Measurements from ENCODE around the gene SIX3.
A peak's percentile ranks its signal among the peaks of the same experiment; 100 is the strongest.

The SIX3 gene

DNA sequence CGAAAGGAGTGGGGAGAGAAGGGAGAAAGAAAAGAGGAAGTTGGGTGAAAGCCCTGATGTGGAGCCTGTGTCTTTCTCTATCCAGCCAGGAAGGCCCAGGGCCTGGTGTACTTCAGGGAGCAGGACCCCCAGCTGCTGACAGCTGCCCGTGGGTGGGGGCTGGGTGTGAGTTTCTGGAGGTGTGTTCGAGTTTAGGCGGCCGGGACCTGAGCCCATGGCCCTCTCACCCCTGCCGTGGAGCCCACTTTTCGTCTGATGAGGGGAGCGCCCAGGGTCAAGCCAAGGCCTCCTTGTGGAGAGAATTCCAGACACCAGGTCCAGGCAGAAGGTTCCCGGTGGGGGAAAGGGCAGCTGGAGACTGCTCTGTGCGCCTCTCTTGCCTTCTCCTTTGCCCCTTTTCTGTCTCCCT lies 2.2 kb downstream of the SIX3 start:
- DNase-seq, result no peak

DNA sequence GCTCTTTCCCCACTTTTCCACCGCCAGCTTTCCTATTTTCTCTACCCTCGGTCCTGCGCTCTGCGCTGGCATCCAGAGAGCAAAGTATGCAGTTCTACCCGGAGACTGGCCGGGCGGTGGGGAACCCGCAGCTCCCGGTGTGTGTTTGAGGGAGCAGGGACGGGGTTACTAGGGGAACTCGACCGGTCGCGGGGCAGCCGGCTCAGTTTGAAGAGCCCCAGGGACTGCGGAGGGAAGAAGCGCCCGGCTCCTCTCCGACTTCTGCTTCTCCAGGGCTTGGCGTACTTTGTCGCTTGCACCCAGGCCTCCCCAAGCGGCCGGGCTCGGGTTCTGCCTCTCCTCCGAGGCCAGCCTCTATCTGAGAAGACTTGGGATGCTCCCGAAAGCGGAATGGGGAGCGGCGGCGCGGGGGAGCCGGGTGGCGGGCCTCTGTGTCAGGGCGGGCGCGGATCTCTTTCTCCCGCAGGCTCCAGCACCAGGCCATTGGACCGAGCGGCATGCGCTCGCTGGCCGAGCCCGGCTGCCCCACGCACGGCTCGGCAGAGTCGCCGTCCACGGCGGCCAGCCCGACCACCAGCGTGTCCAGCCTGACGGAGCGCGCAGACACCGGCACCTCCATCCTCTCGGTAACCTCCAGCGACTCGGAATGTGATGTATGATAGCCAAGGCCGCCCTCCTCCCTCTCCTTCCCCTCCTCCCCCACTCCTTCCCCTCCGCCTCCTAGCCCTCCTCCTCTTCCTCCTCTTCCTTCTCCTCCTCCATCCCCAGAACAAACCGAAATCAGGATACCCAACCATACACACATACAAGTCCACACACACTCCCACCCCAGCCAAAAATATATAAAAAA lies 2.8 kb downstream of the SIX3 start:
- DNase-seq, result peak; percentile 60

DNA sequence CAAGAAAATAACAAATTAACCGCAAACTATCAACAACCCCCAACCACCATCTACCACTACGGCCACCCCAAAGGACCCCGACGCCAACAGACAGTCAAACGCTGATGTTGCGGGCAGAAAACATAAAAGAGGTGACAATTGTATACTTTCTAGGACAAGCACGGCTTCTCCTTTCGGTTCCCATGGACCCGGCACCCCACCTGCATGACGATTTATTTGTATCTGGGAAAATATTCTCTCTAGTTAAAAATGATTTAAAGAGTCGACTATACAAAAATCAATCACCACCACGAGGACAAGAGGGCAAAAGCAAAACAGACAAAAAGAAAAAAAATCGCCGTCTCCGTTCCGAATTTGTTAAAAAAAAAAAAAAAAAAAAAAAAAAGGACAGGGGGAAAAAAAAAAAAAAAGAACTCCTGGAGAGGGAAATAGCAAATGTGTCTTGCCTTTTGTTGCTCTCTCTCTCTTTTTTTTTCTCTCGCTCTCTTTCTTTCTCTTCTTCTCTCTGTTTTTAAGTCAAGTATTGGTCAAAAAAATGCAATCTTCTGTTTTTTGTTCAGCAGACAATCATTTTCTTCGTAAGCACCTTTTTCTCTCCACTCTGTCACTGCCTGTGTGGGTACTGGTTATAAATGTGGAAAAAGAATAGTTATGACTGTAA lies 3.6 kb downstream of the SIX3 start:
- DNase-seq, result peak; percentile 22

DNA sequence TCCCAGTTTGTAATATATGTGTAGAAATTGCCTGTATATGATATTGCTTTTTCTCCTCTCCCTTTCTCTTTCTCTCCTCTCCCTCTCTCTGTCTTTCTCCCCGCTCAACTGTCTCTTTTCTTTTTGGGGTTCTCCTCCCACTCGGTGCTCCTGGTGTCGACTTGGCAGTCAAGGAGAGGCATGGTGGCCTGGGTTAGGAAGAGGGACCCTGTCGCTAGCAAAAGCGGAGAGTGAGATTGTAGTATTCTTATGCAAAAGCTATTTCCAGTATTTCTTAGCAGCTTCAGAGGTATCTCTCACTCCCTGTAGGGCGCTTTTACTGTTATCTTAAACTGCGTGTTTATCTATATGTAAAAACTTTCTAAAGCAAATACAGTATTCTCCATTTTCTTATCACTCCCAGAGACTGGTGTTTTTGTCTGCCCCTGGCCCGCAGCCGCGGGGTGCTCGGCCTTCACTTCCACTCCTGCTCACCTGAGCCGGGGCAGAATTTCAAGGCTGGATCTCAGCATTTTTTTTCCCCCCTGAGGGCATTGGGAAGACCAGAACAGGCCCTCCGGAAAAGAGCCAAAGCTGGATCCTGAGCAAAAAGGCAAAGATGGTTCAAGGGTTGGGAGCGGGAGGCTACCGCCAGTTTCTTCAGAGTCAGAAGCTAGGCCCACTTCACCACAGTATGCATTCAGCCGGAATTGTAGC lies 4.3 kb downstream of the SIX3 start:
- peak; percentile 27 for DNase-seq

DNA sequence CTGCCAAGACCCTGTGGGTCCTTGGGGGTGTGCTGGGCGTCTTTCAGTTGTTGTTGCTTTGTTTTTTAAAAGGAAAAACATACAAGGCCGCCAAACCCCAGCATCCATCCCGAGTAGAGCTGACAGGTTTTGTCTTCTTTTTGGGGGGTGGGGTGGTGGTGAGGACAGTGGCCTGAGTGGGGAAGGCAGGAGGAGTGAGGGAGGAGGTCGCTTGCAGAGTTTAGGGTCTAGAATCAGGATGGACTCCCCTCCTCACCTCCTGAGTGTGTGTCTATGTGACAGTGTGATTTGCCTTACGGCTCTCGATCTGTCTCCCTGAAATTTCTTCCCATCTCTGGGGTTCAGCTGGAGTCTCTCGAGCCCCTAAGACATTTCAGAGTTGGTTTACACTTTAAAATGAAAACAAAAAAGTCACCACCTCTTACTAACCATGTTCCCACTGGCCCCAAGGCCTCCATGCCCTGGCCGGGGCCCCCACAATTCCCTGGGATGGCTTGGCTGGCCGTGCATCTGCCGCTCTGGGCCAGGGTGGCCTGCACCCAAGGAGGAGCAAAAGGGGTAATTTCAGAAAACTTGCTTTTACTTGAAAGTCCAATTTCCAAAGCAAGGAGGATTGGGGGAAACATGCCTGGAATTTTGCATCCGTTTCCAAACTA lies 5.0 kb downstream of the SIX3 start:
- DNase-seq, result no peak

DNA sequence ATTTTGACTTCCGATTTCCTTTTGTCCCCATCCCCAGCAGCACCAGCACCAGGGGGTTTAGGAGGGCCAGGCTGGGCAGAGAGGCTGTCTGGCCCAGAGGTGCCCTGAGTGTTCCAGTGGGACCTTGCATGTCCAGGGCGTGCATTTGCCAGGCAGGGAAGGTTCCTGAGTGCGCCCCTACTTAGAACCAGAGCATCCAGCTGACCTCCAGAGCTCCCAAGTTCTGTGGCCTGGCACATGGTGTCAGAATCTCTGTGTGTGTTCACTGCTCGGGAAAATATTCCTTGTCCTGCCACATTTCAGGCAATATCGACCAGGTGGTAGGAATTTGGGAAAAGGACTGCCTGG lies 5.5 kb downstream of the SIX3 start:
- no peak for DNase-seq

DNA sequence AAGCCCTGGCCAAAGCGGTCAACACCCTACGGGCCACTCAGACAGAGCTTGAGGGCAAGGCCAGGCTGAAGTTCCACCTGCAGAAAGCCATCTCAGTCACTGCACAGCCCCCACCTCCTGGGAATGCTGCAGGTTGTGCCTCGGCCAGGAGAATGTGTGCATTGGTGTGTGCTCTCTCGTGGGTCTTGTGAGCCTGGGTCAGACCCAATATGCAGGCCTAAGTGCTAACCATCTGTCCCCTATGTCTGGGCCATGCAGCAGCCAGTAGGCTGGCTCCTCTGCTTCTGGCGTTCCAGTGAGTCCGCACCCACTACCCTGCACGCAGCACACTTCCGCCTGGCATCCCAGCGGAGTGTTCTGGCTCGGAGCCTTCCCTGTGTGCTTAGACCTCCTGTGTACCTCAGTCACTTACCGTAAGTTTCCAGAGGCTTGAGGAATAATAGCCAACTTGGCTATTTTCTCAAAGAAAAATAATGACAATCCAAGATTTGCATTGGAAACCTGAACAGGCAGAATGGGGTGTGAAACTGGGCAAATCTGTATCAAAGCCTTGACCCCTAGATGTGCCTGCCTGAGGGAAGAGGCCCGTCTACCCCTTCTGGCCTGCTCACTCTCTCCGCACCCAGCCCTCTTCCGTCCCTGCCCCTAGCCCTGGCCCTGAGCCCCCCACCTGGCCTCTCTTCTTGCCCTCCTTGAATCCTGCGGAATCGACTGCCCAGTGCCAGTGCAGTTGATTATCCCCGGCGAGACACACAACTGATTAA lies 7.2 kb downstream of the SIX3 start:
- no peak for DNase-seq

DNA sequence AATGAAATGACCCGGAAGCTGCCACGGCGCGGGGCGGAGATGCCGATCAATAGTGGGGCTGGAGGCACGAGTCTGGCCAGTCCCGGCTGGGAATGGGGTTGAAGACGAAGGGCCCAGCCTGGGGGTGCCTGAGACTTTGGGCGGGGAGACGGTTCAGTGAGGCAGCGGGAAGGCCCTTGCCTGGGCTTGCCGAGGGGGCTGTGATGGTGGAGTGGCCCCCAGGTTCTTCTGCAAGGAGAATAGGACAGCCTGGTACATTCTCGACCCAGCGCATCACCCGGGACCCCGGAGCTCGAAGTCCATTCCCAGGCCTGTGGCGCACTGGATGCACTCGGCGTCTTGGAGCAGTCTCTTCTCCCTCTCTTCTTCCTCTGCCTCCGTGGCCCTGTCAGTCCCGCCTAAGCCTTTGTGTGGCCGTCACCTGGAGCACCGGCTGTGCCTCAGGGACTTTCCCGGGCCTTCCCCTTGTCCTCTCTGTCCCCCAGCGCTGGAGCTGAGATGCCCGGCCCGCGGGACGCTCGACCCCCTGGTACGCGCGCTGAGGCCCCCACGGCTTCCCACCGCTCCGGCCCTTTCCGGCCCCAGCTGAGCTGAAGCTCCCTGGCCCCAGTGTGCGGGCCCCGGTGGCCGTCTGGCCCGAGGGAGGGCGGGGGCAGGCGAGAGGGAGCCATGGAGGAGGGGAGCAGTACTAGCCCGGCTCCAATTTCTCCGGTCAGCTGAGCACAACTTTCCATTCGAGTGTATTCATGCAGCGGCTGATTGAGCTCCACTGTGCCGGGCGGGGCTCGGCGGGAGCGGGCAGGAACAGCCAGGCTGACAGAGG lies 8.0 kb downstream of the SIX3 start:
- DNase-seq, result peak; percentile 41

DNA sequence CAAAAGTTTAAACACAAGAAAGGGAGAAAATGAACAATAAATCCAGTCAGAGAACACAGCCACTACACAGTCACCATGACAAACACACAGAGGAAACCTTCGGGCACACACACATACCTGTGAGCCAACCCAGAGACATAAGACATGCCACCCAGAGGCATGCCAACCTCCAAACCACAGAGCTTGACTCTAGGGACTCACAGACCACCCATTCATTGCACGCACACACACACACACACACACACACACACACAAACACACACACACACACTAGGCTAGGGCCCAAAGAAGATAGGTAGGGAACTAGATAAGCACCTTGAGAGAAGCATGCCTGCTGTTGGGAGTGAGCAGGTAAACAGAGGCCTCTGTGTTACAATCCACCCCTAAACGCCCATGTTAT lies 9.1 kb downstream of the SIX3 start:
- DNase-seq, result no peak

DNA sequence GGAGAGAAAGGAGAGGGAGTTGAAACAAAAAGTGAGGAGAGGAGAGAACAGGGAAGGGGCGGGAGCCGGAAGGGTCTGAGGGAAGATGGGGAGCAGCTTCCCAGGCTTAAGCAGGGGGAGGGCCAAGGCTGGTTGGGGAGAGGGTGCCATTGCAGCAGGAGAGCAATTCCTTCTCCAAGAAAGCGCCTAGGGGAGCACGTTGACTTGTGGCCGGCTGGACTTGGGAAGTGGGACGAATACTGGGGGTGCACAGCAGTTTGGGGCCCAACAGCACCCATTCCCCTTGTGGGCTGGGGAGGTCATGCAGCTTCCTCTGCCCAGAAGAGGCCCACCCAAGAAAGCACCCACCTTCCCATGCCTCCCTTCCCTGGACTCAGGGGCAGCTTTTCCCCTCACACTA lies 9.6 kb downstream of the SIX3 start:
- DNase-seq, result no peak

DNA sequence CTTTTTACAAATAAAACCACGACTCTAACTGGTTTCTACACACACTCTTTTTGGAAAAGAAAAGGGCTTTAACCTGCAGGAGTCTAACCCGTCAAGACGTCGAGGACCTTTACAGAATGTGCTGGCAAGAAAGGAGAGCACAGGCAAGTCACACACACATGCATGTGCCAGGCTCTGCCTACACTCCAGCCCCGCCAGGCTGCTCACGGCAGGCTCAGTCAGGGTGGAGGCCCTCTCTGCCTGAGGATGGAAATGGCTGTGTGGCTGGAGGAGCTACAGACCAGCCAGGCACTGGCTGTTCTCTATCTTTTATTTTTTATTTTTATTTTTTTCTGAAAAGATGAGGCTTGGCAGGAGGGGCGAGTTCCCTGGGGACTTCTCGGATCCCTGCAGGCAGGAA lies 10.2 kb downstream of the SIX3 start:
- peak; percentile 41 for DNase-seq

DNA sequence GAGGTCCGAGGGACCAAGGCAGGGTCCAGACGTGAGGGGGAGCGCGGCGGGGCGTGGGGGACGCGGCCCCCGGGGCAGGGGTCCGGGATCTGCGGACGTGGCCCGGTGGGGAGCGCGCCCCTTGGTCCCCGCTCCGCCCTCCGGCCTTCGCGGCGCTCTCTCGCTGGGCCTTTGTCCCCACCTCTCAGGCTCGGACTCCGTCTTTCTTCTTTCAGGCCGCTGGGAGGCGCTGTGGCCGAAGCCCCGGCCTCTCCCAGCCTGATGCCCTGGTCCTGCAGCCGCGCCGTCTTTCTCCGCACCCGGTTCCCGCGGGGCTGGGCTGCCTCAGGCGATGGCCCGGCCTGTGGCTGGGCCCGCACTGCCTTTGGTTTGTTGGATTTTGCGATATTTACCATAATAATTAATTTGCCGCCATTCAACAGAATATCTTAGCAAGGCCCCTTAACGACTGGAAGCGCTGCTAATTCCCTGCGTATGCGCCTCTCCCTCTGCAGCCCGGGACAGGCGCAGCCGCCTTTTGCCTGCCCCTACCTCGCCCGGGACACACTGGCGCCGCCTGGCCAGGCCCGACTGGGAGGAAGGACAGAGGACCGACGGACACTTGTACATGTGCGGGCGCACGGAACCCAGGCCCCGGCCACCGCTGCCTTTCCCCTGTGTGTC lies 10.8 kb downstream of the SIX3 start:
- peak; percentile 75 for DNase-seq

DNA sequence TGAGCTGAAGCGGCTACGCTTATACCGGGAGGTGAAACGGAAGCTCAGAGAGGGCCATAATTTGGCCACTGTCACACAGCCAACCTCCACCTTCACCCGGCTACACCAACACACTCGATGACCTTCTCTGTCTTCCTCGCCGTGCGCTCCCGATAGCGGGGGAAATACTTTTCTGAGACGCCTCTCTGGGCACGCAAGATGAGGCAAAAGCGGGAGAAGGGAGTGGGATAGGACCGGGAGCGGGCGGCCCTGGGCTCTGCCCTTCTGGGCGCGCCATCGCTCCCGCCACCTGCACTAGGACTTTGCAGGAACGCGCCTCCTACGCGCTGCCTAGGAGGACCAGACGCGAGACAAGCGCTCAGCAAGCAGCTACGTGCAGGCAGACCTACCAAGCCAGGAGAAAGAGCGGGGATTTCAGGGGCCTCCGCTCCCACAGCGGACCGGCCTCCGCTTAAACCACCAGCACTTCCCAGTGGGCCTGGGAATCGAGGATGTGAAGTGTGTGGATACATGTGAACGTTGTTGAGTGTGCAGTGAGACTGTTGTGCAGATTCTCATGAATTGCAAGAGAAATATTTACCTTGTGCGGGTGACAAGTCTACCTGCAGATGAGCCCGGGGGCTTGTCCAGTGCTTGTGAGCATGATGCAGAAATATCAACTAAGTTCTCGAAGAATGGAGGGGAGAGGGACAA lies 11.4 kb downstream of the SIX3 start:
- peak; percentile 67 for DNase-seq

DNA sequence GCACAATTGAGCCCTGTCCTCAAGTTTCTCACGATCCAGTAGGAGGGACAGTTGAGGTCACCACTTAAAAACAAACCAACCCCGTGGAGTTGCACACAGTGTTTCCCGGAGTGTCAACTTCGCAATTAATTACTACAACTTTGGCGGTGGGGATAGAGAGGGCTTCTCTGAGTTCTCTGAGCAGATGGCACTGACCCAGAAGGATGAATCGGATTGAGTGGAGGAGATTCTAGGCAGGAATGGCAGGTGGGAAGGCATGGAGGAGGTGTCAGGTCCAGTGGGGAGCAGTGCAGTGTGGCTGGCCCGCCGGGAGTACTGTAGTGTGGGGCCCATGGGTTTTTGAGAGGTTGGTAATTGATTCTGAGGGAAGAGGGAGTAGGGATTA lies 12.0 kb downstream of the SIX3 start:
- peak; percentile 66 for DNase-seq

DNA sequence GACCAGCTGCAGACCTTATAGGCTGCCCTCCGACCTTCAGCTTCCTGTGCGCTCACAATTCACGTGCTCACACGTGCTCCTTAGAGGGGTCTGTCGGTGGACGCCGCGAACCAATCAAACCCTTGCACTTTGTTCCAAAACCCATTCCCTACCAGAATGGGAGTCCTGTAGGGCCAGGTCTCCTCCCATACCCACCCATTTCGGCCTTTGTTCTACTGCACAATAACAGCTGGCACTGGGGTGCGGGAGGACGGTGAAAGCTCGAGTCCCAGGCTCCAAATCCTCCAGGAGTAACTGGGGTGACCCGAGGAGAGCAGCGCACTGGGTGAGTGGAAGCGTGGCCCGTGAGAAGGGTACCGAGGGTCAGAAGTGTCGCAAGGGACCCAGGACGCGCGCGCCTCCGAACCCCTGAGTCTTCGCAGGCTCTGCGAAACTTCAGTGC lies 13.0 kb downstream of the SIX3 start:
- peak; percentile 43 for DNase-seq

DNA sequence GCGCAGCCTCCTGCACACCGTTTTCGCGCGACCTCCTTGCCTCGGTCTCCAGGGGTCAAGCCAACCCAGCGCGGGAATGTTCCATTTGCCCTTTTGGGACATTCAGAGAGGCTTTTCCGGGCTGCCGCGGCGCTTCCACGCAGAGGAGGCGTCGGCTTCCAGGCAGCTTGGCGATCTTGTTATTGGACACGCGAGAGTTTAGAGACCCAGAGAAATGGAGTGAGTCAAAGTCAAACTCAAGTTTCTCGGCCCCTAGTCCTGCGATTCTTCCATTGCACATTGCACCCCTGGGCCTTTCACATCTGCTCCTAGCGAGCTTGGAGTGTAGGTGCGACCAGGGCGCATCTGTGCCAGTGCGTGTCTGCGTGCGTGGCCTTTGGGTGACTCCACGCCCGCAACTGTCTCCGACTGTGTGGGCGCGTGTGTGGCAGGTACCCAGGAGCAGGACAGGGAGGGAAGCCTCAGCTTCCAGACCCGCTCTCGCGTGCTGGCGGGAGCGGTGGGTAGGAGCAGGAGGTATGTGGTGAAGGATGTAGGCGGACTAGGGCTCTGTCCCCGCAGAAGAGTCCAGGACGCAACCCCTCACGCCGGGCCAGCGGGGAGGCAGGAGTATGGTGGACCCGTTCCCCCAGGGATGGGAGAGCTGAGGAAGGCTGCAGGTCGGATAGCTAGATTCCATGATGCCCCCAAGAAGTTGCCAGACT lies 13.5 kb downstream of the SIX3 start:
- peak; percentile 83 for DNase-seq

DNA sequence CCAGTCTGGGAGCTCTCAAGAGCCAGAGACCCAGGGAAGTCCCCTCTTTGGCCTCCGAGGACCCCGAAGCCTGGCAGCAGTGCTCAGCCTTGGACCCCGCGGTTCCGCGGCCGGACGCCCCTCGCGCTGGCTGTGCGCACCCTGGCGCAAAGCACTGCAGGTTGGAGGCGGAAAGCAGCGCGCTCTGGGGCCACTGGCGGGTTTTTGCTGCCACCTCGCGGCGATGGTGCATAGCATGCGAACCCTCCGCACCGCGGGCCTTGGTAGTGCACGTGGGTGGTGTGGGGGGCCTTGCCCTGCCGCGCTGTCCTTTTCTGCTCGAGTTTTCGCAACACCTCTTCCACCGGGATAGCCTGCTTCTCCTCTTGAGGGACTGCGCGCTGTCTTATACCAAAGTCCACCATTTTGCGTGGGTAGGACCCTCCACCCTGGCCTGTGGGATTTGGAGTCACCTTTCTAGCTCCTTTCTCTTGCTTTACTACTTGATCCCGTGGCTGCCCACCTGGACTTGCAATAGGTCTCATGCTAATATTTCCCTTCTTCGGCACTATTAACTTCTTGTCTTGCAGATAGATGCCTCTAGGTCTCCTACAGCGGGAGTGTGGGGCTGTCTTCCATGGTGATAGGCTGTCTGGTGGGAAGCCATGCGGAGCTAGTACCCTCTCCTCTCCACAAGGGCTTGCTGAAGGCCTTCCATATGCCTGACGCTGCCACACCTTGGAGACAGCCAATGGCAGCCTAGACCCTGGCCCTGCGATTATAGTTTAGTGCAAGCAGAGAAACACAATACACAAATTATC lies 14.3 kb downstream of the SIX3 start:
- DNase-seq, result peak; percentile 80

DNA sequence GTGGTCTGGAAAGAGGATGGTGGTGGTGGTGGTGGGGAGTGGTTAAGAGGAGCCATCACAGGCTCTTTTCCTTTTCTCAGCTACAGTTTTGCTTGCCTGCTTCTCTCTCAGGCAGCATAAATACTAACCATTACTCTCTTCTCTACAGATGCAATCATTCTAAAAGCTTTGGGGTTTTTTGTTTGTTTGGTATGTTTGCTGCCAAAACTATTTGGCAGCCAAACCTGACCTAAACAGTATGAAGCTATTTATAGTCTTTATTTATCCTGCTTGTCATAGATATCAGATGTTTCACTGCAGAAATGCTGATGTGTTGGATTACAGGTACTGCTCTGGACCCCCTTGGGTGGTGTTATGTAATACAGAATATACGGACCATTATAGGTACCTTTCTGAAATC lies 15.3 kb downstream of the SIX3 start:
- DNase-seq, result no peak
